Esophagus muscularis mucosa (tissue), 4 donors: ENCODE results near the gene CLEC18A. TPM values are rescaled to one million over a fixed set of nuclear protein-coding genes. Genes with fewer than 3 reads are reported as not detected.
"Not testable (repeated sequence)": the region's sequence is repeated elsewhere in the genome, so short reads cannot be mapped to it uniquely, and the experiment has no call there.

Experiments
- DNase-seq: peaks from one replicate; pipeline ENCODE4 v3.0.0-alpha.2; 2017; ENCODE audit errors: extremely low spot score
- H3K27ac ChIP-seq, 4 donors: fragments of 200-600 bp; sonication (generic); replicated peaks in 1 of 4; 1 replicate in 3 of 4; 2 replicates in 1 of 4; pipeline ENCODE4 v1.5.1; 2016 to 2019; ENCODE audit warnings: mild to moderate bottlenecking in 1 of 4
- H3K27me3 ChIP-seq, 4 donors: fragments of 200-600 bp; sonication (generic); one replicate each; pipeline versions ENCODE4 v1.5.1 to v1.6.0; 2016 to 2019
- H3K36me3 ChIP-seq, 4 donors: fragments of 200-600 bp; sonication (generic); one replicate each; pipeline ENCODE4 v1.5.1; 2016 to 2019
- H3K4me1 ChIP-seq, 4 donors: fragments of 200-600 bp; sonication (generic); one replicate each; pipeline ENCODE4 v1.5.1; 2016 to 2019
- H3K4me3 ChIP-seq, 4 donors: fragments of 200-600 bp; sonication (generic); 1 replicate in 2 of 4; 2 replicates in 2 of 4; pipeline ENCODE4 v1.5.1; 2016 to 2019; ENCODE audit warnings: mild to moderate bottlenecking in 4 of 4, moderate library complexity in 1 of 4
- H3K9me3 ChIP-seq, 4 donors: fragments of 200-600 bp; sonication (generic); 1 replicate in 3 of 4; 2 replicates in 1 of 4; pipeline ENCODE4 v1.5.1; 2016 to 2019
- EP300 ChIP-seq: sonication (generic); formaldehyde crosslinking; IDR thresholded peaks from one replicate; pipeline ENCODE4 v1.6.1; 2017; ENCODE audit warnings: antibody characterized with exemption
- POLR2A ChIP-seq: fragments of 450-650 bp; IDR thresholded peaks from one replicate; pipeline ENCODE4 v1.6.1; 2017; ENCODE audit warnings: antibody characterized with exemption, moderate library complexity, mild to moderate bottlenecking, low read depth
- POLR2AphosphoS5 ChIP-seq, 2 donors: sonication (generic); formaldehyde crosslinking; IDR thresholded peaks; one replicate each; pipeline ENCODE4 v1.6.1; 2017; ENCODE audit warnings: antibody characterized with exemption in 2 of 2
- WGBS: methylation state at CpG from one replicate; pipeline ENCODE4 v1.1.5; 2018; 5-methylcytosine and 5-hydroxymethylcytosine counted together
- intact Hi-C: fragments of 100-400 bp; cut with DNase I; formaldehyde crosslinking; loops from one replicate; pipeline ENCODE4 v1.15.1; 2023
- total RNA-seq, 4 donors: library from RNA; depleted of rRNA; stranded (reverse); fragments of >200 nt; gene quantifications; one replicate each; pipeline versions ENCODE4 v1.1.0 to v1.2.1, GENCODE V29; 2016
- TF ChIP-seq, protein P1 (sequence below), 3 experiments: fragments of 200-600 bp in 2 of 3; fragments of 450-650 bp in 1 of 3; sonication (generic) in 2 of 3; IDR thresholded peaks; one replicate each; pipeline ENCODE4 v1.5.1; 2017 to 2019; ENCODE audit warnings: antibody characterized with exemption in 3 of 3, mild to moderate bottlenecking in 2 of 3, moderate library complexity in 1 of 3

CLEC18A gene
- under 1 TPM in 3 of 4 donors, not detected in 1; 0.19 to 0.50 (median 0.46) TPM for total RNA-seq

GRCh38 chr16:69951017-69951671 lies at the start of gene CLEC18A:
Gene CLEC18A, plus strand, starts transcription at chr16:69951334. Its CDS starts 33 bp downstream, at chr16:69951367.
- WGBS: no CpG with 5 or more reads among the region's 26 CpGs
- H3K9me3 ChIP-seq, H3K27ac ChIP-seq, intact Hi-C loops, H3K4me3 ChIP-seq, H3K36me3 ChIP-seq, H3K27me3 ChIP-seq, H3K4me1 ChIP-seq, DNase-seq: not testable (repeated sequence)

DNA sequence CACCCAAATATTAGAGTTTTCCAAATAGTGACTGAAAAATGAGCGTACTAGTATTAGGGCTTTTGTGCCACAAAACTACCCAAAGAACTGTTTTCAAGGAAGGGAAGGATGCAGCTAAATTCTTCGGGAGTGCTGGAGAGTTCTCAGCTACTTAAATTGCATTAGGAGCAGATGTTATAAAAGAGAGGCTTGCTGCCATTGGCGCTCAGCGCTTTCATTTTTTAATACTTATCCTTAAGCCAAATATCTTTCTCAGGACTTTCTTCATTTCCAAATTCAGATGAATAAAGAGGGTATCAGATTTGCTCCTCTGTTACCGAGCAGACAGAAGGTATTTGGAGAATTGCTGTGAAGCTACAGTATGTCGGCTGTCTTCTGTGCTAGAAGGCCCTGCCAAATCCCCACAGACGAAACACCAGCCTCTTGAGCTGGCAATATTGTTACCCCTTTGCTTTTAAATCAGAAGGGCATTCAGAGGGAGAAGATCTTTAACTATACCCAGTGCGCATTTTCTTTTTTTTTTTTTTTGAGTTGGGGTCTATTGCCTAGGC lies 47.2 kb upstream of the CLEC18A start:
- Histone ChIP-seq H3K4me3 (no peak overlapping the region), H3K9me3 (no peaks in the 10 kb centered on the region), H3K36me3 (peaks cover 0 to 11% (median 8%) of the 10 kb centered on the region in 4 donors), H3K27ac (peak overlapping the region in 1 of 4 donors; percentile 2), H3K4me1 (peaks cover 0 to 10% (median 5%) of the 10 kb centered on the region in 4 donors), H3K27me3 (no peaks in the 10 kb centered on the region)
- 81% methylated on average over 8 of the region's 8 CpGs for WGBS
- no peak for DNase-seq
- intact Hi-C loops: no loop called here
- no peak for TF ChIP-seq POLR2A
- TF ChIP-seq EP300: no peak
- TF ChIP-seq POLR2AphosphoS5 (IDR thresholded peaks at IDR 0.05): no peak
- TF ChIP-seq, protein P1, sequence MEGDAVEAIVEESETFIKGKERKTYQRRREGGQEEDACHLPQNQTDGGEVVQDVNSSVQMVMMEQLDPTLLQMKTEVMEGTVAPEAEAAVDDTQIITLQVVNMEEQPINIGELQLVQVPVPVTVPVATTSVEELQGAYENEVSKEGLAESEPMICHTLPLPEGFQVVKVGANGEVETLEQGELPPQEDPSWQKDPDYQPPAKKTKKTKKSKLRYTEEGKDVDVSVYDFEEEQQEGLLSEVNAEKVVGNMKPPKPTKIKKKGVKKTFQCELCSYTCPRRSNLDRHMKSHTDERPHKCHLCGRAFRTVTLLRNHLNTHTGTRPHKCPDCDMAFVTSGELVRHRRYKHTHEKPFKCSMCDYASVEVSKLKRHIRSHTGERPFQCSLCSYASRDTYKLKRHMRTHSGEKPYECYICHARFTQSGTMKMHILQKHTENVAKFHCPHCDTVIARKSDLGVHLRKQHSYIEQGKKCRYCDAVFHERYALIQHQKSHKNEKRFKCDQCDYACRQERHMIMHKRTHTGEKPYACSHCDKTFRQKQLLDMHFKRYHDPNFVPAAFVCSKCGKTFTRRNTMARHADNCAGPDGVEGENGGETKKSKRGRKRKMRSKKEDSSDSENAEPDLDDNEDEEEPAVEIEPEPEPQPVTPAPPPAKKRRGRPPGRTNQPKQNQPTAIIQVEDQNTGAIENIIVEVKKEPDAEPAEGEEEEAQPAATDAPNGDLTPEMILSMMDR (IDR thresholded peaks at IDR 0.05): no peak

- H3K9me3 ChIP-seq: no peaks in the 10 kb centered on the region
- intact Hi-C loops: no loop called here
- 87% methylated on average over 9 of the region's 9 CpGs for WGBS
- H3K36me3 ChIP-seq: peaks cover 0 to 17% (median 12%) of the 10 kb centered on the region in 4 donors
- H3K4me1 ChIP-seq: peaks cover 0 to 10% (median 5%) of the 10 kb centered on the region in 4 donors
- no peak overlapping the region for H3K27ac ChIP-seq
- TF ChIP-seq EP300 (no peak), POLR2AphosphoS5 (IDR thresholded peaks at IDR 0.05) (no peak), POLR2A (no peak)
- TF ChIP-seq, protein P1 (IDR thresholded peaks at IDR 0.05): no peak
- no peak for DNase-seq
- H3K4me3 ChIP-seq: no peak overlapping the region
- H3K27me3 ChIP-seq: no peaks in the 10 kb centered on the region
Measured at GRCh38 chr16:69904495-69905170, 46.5 kb upstream of the CLEC18A start.

DNA sequence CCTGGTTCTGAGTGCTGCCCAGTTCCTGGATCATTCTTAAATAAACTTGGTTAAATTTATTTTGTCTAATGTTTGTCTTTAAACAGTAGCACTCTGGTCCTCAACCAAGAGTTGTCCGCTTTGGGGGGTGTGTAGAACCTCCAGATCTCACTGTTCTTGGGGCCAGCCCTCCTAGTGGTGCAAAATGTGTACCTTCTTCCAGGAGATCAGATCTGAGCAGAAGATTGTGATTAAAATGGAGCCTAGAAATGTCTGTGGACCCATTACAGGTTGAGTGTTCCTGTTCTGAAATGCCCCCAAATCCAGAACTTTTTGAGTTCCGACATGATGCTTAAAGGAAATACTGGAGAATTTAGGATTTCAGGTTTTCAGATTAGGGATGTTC lies 46.0 kb upstream of the CLEC18A start:
- DNase-seq: no peak
- H3K36me3 ChIP-seq: peaks cover 0 to 20% (median 16%) of the 10 kb centered on the region in 4 donors
- no peak overlapping the region for H3K4me3 ChIP-seq
- H3K27me3 ChIP-seq: no peaks in the 10 kb centered on the region
- WGBS: 79% methylated on average over 2 of the region's 2 CpGs
- no peaks in the 10 kb centered on the region for H3K9me3 ChIP-seq
- H3K4me1 ChIP-seq: peaks cover 0 to 10% (median 5%) of the 10 kb centered on the region in 4 donors
- intact Hi-C loops: no loop called here
- TF ChIP-seq, protein P1 (IDR thresholded peaks at IDR 0.05): no peak
- TF ChIP-seq POLR2A: no peak
- no peak for TF ChIP-seq POLR2AphosphoS5 (IDR thresholded peaks at IDR 0.05)
- TF ChIP-seq EP300: no peak
- no peak overlapping the region for H3K27ac ChIP-seq

- no peak for DNase-seq
- Histone ChIP-seq H3K9me3 (no peaks in the 10 kb centered on the region), H3K4me1 (peaks cover 0 to 10% (median 5%) of the 10 kb centered on the region in 4 donors), H3K36me3 (peaks cover 0 to 35% (median 30%) of the 10 kb centered on the region in 4 donors), H3K4me3 (no peak overlapping the region), H3K27me3 (no peaks in the 10 kb centered on the region), H3K27ac (no peak overlapping the region)
- intact Hi-C loops: no loop called here
- TF ChIP-seq EP300 (no peak), POLR2AphosphoS5 (IDR thresholded peaks at IDR 0.05) (no peak)
- TF ChIP-seq, protein P1 (IDR thresholded peaks at IDR 0.05): no peak
- WGBS: 92% methylated on average over 6 of the region's 6 CpGs
Measured at GRCh38 chr16:69906838-69907401, 44.2 kb upstream of the CLEC18A start.
